Mucosa of stomach (tissue), 1 donor: ENCODE data around the gene GRK1.

Source experiments
- H3K27me3 ChIP-seq: one replicate; pipeline ENCODE4 v1.7.0; 2013; ENCODE audit warnings: mild to moderate bottlenecking, low read length; ENCODE audit not compliant: control insufficient read depth, insufficient read depth
- H3K36me3 ChIP-seq: one replicate; pipeline ENCODE4 v1.7.0; 2013; ENCODE audit warnings: low read length; ENCODE audit not compliant: control insufficient read depth, insufficient read depth
- H3K4me1 ChIP-seq: one replicate; pipeline ENCODE4 v1.7.0; 2013; ENCODE audit warnings: mild to moderate bottlenecking, low read length; ENCODE audit not compliant: control insufficient read depth, insufficient read depth
- H3K4me3 ChIP-seq: one replicate; pipeline ENCODE4 v1.7.0; 2013; ENCODE audit warnings: low read length
- H3K9ac ChIP-seq: one replicate; pipeline ENCODE4 v1.7.0; 2013; ENCODE audit warnings: mild to moderate bottlenecking, low read length, moderate library complexity
- H3K9me3 ChIP-seq: one replicate; pipeline ENCODE4 v1.7.0; 2013; ENCODE audit warnings: mild to moderate bottlenecking, low read length, moderate library complexity; ENCODE audit not compliant: control insufficient read depth
- donor health status: Pancreatic carcinoma.

Gene GRK1

GRCh38 chr13:113664751-113665596, 2.0 kb upstream of the GRK1 start:
- Histone ChIP-seq H3K9ac (no peak overlapping the region), H3K4me1 (peaks cover 20% of the 10 kb centered on the region), H3K9me3 (peaks cover 3% of the 10 kb centered on the region), H3K27me3 (no peaks in the 10 kb centered on the region), H3K36me3 (no peaks in the 10 kb centered on the region), H3K4me3 (no peak overlapping the region)

- Histone ChIP-seq H3K4me1 (peaks cover 20% of the 10 kb centered on the region), H3K4me3 (no peak overlapping the region), H3K9ac (no peak overlapping the region), H3K36me3 (no peaks in the 10 kb centered on the region), H3K27me3 (no peaks in the 10 kb centered on the region), H3K9me3 (peaks cover 3% of the 10 kb centered on the region)
Observed at GRCh38 chr13:113665597-113666328, 1.3 kb upstream of the GRK1 start.

GRCh38 chr13:113666329-113666670, 719 bp upstream of the GRK1 start:
- Histone ChIP-seq H3K9ac (no peak overlapping the region), H3K36me3 (no peaks in the 10 kb centered on the region), H3K4me1 (peaks cover 20% of the 10 kb centered on the region), H3K4me3 (no peak overlapping the region), H3K9me3 (peaks cover 3% of the 10 kb centered on the region), H3K27me3 (no peaks in the 10 kb centered on the region)

GRCh38 chr13:113667771-113668490, 912 bp downstream of the GRK1 start:
- Histone ChIP-seq H3K27me3 (no peaks in the 10 kb centered on the region), H3K9me3 (no peaks in the 10 kb centered on the region), H3K4me1 (peaks cover 20% of the 10 kb centered on the region), H3K36me3 (no peaks in the 10 kb centered on the region), H3K9ac (no peak overlapping the region), H3K4me3 (no peak overlapping the region)

GRCh38 chr13:113668491-113668971, 1.5 kb downstream of the GRK1 start:
- Histone ChIP-seq H3K27me3 (no peaks in the 10 kb centered on the region), H3K36me3 (no peaks in the 10 kb centered on the region), H3K4me1 (peaks cover 20% of the 10 kb centered on the region), H3K9ac (no peak overlapping the region), H3K9me3 (no peaks in the 10 kb centered on the region), H3K4me3 (no peak overlapping the region)

GRCh38 chr13:113669231-113669754, 2.3 kb downstream of the GRK1 start:
- Histone ChIP-seq H3K36me3 (no peaks in the 10 kb centered on the region), H3K9ac (no peak overlapping the region), H3K4me1 (peaks cover 15% of the 10 kb centered on the region), H3K27me3 (no peaks in the 10 kb centered on the region), H3K9me3 (no peaks in the 10 kb centered on the region), H3K4me3 (no peak overlapping the region)

GRCh38 chr13:113669755-113670341, 2.8 kb downstream of the GRK1 start:
- Histone ChIP-seq H3K9me3 (no peaks in the 10 kb centered on the region), H3K36me3 (no peaks in the 10 kb centered on the region), H3K27me3 (no peaks in the 10 kb centered on the region), H3K4me1 (peaks cover 9% of the 10 kb centered on the region), H3K4me3 (no peak overlapping the region), H3K9ac (no peak overlapping the region)

GRCh38 chr13:113670541-113670940, 3.5 kb downstream of the GRK1 start:
- Histone ChIP-seq H3K27me3 (no peaks in the 10 kb centered on the region), H3K36me3 (no peaks in the 10 kb centered on the region), H3K9ac (no peak overlapping the region), H3K4me1 (peaks cover 2% of the 10 kb centered on the region), H3K4me3 (no peak overlapping the region), H3K9me3 (no peaks in the 10 kb centered on the region)

GRCh38 chr13:113671066-113672001, 4.3 kb downstream of the GRK1 start:
- H3K36me3 ChIP-seq = no peaks in the 10 kb centered on the region
- no peaks in the 10 kb centered on the region for H3K4me1 ChIP-seq
- H3K27me3 ChIP-seq = no peaks in the 10 kb centered on the region
- no peaks in the 10 kb centered on the region for H3K9me3 ChIP-seq
- H3K4me3 ChIP-seq = no peak overlapping the region
- no peak overlapping the region for H3K9ac ChIP-seq

- H3K9me3 ChIP-seq = no peaks in the 10 kb centered on the region
- no peaks in the 10 kb centered on the region for H3K4me1 ChIP-seq
- H3K4me3 ChIP-seq = no peak overlapping the region
- H3K27me3 ChIP-seq = no peaks in the 10 kb centered on the region
- H3K9ac ChIP-seq = no peak overlapping the region
- no peaks in the 10 kb centered on the region for H3K36me3 ChIP-seq
Observed at GRCh38 chr13:113672002-113672651, 5.1 kb downstream of the GRK1 start.
